Tibial nerve (tissue), 4 donors: ENCODE results near the gene ZNF184. TPM values are rescaled to one million over a fixed set of nuclear protein-coding genes. Genes with fewer than 3 reads are reported as not detected.

ENCODE experiments used
- DNase-seq, 2 donors: peaks; one replicate each; pipeline ENCODE4 v3.0.0-alpha.2; 2019; ENCODE audit warnings: low spot score in 2 of 2
- H3K27ac ChIP-seq, 4 donors: fragments of 200-600 bp; sonication (generic) in 3 of 4; one replicate each; pipeline ENCODE4 v1.5.1; 2017 to 2019; ENCODE audit warnings: mild to moderate bottlenecking in 1 of 4
- H3K27me3 ChIP-seq, 2 donors: fragments of 200-600 bp; sonication (generic) in 1 of 2; one replicate each; pipeline versions ENCODE4 v1.5.1 to v1.6.0; 2017 to 2019
- H3K36me3 ChIP-seq, 3 donors: fragments of 200-600 bp; sonication (generic); one replicate each; pipeline ENCODE4 v1.5.1; 2018 to 2019
- H3K4me1 ChIP-seq, 4 donors: fragments of 200-600 bp; sonication (generic) in 3 of 4; one replicate each; pipeline ENCODE4 v1.5.1; 2017 to 2019
- H3K4me3 ChIP-seq, 4 donors: fragments of 200-600 bp; sonication (generic) in 3 of 4; one replicate each; pipeline ENCODE4 v1.5.1; 2017 to 2019; ENCODE audit warnings: mild to moderate bottlenecking in 1 of 4, moderate library complexity in 1 of 4
- H3K9me3 ChIP-seq, 4 donors: fragments of 200-600 bp; sonication (generic) in 3 of 4; one replicate each; pipeline ENCODE4 v1.5.1; 2017 to 2019
- EP300 ChIP-seq, 2 donors: sonication (generic); formaldehyde crosslinking; IDR thresholded peaks; one replicate each; pipeline ENCODE4 v1.6.1; 2017; ENCODE audit warnings: antibody characterized with exemption in 2 of 2, mild to moderate bottlenecking in 1 of 2
- POLR2A ChIP-seq, 2 donors: fragments of 450-650 bp; IDR thresholded peaks; one replicate each; pipeline ENCODE4 v1.6.1; 2017; ENCODE audit warnings: antibody characterized with exemption in 2 of 2, mild to moderate bottlenecking in 2 of 2, moderate library complexity in 2 of 2
- WGBS, 2 donors: methylation state at CpG; one replicate each; pipeline ENCODE4 v1.1.5; 2018; 5-methylcytosine and 5-hydroxymethylcytosine counted together
- total RNA-seq, 4 donors: library from RNA; depleted of rRNA; stranded (reverse); fragments of >200 nt; gene quantifications; one replicate each; pipeline ENCODE4 v1.1.0, GENCODE V29; 2016
- TF ChIP-seq, protein P1 (sequence below), 5 experiments: fragments of 200-600 bp in 3 of 5; fragments of 450-650 bp in 2 of 5; sonication (generic) in 3 of 5; IDR thresholded peaks; one replicate each; pipeline ENCODE4 v1.5.1; 2016 to 2019; ENCODE audit warnings: antibody characterized with exemption in 5 of 5, mild to moderate bottlenecking in 3 of 5, moderate library complexity in 2 of 5

The ZNF184 gene
- total RNA-seq, 4 donors from 2014 or later, result 6.1 to 10.7 (median 8.9) TPM

DNA sequence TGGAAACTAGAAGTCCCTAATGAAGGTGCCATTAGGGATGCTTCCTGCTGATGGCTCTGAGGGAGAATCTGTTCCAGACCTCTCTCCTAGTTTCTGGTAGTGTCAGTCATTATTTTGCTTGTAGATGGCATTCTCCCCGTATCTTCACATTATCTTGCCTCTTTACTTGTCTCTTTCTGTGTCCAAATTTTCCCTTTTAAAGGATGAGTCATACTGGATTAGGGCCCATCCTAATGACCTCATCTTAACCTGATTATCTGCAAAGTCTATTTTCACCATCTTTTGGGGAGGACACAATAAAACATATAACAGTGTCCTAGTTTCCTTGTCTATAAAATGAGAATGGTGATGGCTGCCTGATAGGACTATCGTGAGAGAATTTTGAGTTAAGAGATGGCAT is 57.0 kb downstream of the ZNF184 start:
- Histone ChIP-seq H3K4me1 (no peaks in the 10 kb centered on the region), H3K27me3 (no peaks in the 10 kb centered on the region), H3K27ac (no peak overlapping the region), H3K9me3 (no peaks in the 10 kb centered on the region), H3K36me3 (peaks cover 0 to 5% (median 0%) of the 10 kb centered on the region in 3 donors), H3K4me3 (no peak overlapping the region)
- TF ChIP-seq EP300 (IDR thresholded peaks at IDR 0.05) (no peak), POLR2A (IDR thresholded peaks at IDR 0.05) (no peak)
- TF ChIP-seq, protein P1, sequence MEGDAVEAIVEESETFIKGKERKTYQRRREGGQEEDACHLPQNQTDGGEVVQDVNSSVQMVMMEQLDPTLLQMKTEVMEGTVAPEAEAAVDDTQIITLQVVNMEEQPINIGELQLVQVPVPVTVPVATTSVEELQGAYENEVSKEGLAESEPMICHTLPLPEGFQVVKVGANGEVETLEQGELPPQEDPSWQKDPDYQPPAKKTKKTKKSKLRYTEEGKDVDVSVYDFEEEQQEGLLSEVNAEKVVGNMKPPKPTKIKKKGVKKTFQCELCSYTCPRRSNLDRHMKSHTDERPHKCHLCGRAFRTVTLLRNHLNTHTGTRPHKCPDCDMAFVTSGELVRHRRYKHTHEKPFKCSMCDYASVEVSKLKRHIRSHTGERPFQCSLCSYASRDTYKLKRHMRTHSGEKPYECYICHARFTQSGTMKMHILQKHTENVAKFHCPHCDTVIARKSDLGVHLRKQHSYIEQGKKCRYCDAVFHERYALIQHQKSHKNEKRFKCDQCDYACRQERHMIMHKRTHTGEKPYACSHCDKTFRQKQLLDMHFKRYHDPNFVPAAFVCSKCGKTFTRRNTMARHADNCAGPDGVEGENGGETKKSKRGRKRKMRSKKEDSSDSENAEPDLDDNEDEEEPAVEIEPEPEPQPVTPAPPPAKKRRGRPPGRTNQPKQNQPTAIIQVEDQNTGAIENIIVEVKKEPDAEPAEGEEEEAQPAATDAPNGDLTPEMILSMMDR (IDR thresholded peaks at IDR 0.05), result no peak
- WGBS, 2 donors, result 73 to 83% methylated on average over 2 of the region's 2 CpGs
- no peak for DNase-seq

DNA sequence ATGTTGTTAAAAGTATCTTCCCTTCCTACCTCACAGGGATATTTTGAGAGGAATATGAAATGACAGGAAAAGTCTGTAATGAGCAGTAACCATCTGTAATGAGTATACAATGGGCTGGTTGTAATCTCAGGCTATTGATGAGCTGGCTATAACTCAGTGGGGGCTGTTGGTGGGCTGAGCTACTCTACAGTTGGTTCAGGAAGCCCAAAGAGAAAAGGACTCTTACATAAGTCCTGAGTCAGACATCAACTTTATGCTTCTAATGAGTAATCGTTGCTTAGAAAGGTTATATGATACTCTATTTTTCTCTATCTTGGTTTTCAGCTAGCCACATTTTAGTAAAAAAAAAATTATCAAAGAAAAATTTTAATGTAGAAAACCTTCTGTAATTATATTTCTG is 57.9 kb downstream of the ZNF184 start:
- Histone ChIP-seq H3K27me3 (no peaks in the 10 kb centered on the region), H3K4me1 (no peaks in the 10 kb centered on the region), H3K36me3 (peaks cover 0 to 5% (median 0%) of the 10 kb centered on the region in 3 donors), H3K9me3 (no peaks in the 10 kb centered on the region), H3K4me3 (no peak overlapping the region), H3K27ac (no peak overlapping the region)
- WGBS, 2 donors, result 34 to 62% methylated on average over 1 of the region's 1 CpG
- TF ChIP-seq EP300 (IDR thresholded peaks at IDR 0.05), result no peak
- TF ChIP-seq POLR2A (IDR thresholded peaks at IDR 0.05), result no peak
- TF ChIP-seq, protein P1 (IDR thresholded peaks at IDR 0.05), result no peak
- no peak for DNase-seq

DNA sequence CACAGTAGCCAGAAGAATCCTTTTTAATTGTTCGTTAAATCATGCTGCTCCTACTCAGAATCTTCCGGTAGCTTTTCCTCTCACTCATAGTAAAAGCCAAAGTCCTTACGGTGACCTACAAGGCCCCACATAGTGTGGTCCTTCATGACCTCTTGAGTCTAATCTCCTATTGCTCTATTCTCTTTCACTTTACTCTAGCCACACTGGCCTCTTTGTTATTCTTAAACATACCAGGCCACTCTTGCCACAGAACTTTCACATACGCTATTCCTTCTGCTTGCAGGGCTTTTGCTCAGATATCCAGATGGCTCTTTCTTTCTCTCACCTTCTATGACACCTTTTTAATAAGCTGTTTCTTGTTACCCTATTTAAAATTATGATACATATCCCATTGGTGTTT is 58.6 kb downstream of the ZNF184 start:
- H3K27me3 ChIP-seq, result no peaks in the 10 kb centered on the region
- no peaks in the 10 kb centered on the region for H3K4me1 ChIP-seq
- no peak for TF ChIP-seq POLR2A (IDR thresholded peaks at IDR 0.05)
- TF ChIP-seq EP300 (IDR thresholded peaks at IDR 0.05), result no peak
- TF ChIP-seq, protein P1 (IDR thresholded peaks at IDR 0.05), result no peak
- H3K4me3 ChIP-seq, result no peak overlapping the region
- DNase-seq, result no peak
- H3K27ac ChIP-seq, result no peak overlapping the region
- peaks cover 0 to 5% (median 0%) of the 10 kb centered on the region in 3 donors for H3K36me3 ChIP-seq
- no peaks in the 10 kb centered on the region for H3K9me3 ChIP-seq
- WGBS, 2 donors, result 57 to 63% methylated on average over 4 of the region's 4 CpGs

DNA sequence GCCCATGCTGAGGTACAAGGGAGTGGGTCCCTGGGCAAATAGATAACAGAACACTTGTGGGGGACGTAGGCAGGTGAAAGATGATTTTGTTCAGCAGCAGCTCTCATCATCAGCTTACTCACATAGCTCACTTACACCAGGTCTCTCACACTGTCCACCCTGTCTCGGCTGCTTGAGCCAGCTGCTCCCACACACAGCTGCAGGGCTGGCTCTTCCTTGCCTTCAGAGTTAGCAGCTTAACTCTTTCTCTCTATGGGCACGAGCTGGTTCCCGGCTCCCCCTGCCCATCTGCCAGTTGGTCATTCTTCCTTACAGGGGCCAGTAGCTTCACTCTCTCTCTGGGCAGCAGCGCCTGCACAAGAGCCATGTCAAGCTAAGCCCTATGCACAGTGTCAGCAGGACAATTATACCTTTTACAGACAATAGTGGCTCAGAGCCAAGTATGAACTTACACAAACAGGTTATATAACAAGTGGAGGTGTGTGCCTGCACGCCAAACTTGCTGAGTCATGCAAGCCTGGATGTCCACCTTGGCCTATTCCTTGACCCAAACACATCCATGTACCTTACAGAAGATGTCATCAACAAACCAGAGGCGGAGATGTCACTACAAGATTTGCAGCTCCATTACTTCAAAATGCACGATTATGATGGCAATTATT is 65.6 kb downstream of the ZNF184 start:
- 76% methylated on average over 7 to 8 of the region's 8 CpGs for WGBS, 2 donors
- no peak for DNase-seq

DNA sequence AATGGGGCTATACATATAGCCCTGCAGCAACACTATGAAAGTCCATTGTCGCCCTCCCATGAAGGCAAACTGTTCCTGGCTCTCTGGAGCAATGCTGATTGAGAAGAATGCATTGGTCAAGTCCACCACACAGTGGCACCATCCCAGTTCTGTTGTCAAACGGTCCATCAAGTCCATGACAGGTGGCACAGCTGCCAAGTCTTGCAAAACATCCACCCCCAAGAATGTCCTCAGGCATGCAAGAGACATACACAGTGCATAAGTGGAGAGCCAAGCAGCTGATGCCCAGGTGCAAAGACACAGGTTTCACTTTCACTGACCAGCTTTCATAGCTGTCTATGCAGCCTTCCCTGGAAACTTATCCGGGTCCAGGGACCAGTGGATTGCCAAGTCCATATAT is 66.8 kb downstream of the ZNF184 start:
- TF ChIP-seq, protein P1 (IDR thresholded peaks at IDR 0.05), result no peak
- TF ChIP-seq POLR2A (IDR thresholded peaks at IDR 0.05) (no peak), EP300 (IDR thresholded peaks at IDR 0.05) (no peak)
- 85 to 88% methylated on average over 3 of the region's 3 CpGs for WGBS, 2 donors
- DNase-seq, result no peak
- Histone ChIP-seq H3K4me1 (no peaks in the 10 kb centered on the region), H3K27ac (no peak overlapping the region), H3K4me3 (no peak overlapping the region), H3K27me3 (no peaks in the 10 kb centered on the region), H3K36me3 (peaks cover 0 to 48% (median under 1%) of the 10 kb centered on the region in 3 donors), H3K9me3 (peaks cover 0 to 32% (median 13%) of the 10 kb centered on the region in 4 donors)

More for the DNA sequence above, 65.6 kb downstream of the ZNF184 start:
- Histone ChIP-seq H3K36me3 (peaks cover 0 to 41% (median 0%) of the 10 kb centered on the region in 3 donors), H3K27ac (no peak overlapping the region), H3K4me3 (no peak overlapping the region), H3K9me3 (peaks cover 0 to 20% (median 7%) of the 10 kb centered on the region in 4 donors), H3K4me1 (no peaks in the 10 kb centered on the region), H3K27me3 (no peaks in the 10 kb centered on the region)
- no peak for TF ChIP-seq POLR2A (IDR thresholded peaks at IDR 0.05)
